IMR-90 (cell line): ENCODE data around the gene MLST8. TPM values are rescaled to one million over a fixed set of nuclear protein-coding genes. Genes with fewer than 3 reads are reported as not detected.

Source experiments
- ATAC-seq: fragments of 200-7000 bp; cut with Tn5 transposase; 2 replicates; pipeline ENCODE4 v1.9.1; 2020; ENCODE audit warnings: low read depth, mild to moderate bottlenecking, moderate library complexity
- BruUV-seq: library from RNA; stranded (reverse); fragments of 400-500 nt; replicated peaks from 2 replicates; lab custom pipeline; 2021; lab: Mats Ljungman, UMichigan
- CTCF ChIA-PET: fragments of 300-600 bp; formaldehyde crosslinking; extraction: SDS; loops from one replicate; lab custom pipeline; 2021; ENCODE audit warnings: antibody characterized with exemption; lab: Yijun Ruan, JAX
- POLR2A ChIA-PET: fragments of 300-600 bp; sonication (Branson Sonifier 250); formaldehyde crosslinking; loops from one replicate; lab custom pipeline; 2022; ENCODE audit warnings: antibody characterized with exemption; ENCODE audit not compliant: unreplicated experiment; lab: Charles Lee
- DNase-seq: peaks from one replicate; pipeline ENCODE4 v3.0.0; 2013
- H2AFZ ChIP-seq: replicated peaks from 2 replicates; pipeline ENCODE3; 2013; ENCODE audit warnings: low read length, mild to moderate bottlenecking; ENCODE audit not compliant: poor library complexity
- H2AK5ac ChIP-seq: 2 replicates; pipeline ENCODE4 v1.6.1; 2013; ENCODE audit warnings: low read depth, low read length, inconsistent platforms
- H2AK9ac ChIP-seq: replicated peaks from 2 replicates; pipeline ENCODE3; 2013; ENCODE audit warnings: mild to moderate bottlenecking, low read depth, low read length, moderate library complexity; ENCODE audit not compliant: poor library complexity
- H2BK120ac ChIP-seq: 2 replicates; pipeline ENCODE4 v1.6.1; 2013; ENCODE audit warnings: low read depth, low read length, inconsistent platforms
- H2BK15ac ChIP-seq: 3 replicates; pipeline ENCODE4 v1.6.1; 2013; ENCODE audit warnings: low read depth, low read length, inconsistent platforms
- H2BK20ac ChIP-seq: 2 replicates; pipeline ENCODE4 v1.6.1; 2013; ENCODE audit warnings: low read depth, mild to moderate bottlenecking, inconsistent platforms, low read length, moderate library complexity
- H2BK5ac ChIP-seq: 2 replicates; pipeline ENCODE4 v1.6.1; 2013; ENCODE audit warnings: mild to moderate bottlenecking, low read depth, low read length, inconsistent platforms; ENCODE audit not compliant: poor library complexity, severe bottlenecking
- H3K14ac ChIP-seq: replicated peaks from 2 replicates; pipeline ENCODE4 v1.6.1; 2013; ENCODE audit warnings: low read depth, low read length, inconsistent platforms
- H3K18ac ChIP-seq: 2 replicates; pipeline ENCODE4 v1.6.1; 2013; ENCODE audit warnings: low read depth, low read length, control low read depth
- H3K23ac ChIP-seq: 2 replicates; pipeline ENCODE4 v1.6.1; 2013; ENCODE audit warnings: low read depth, low read length, inconsistent platforms
- H3K27ac ChIP-seq: 2 replicates; pipeline ENCODE4 v1.5.1; 2013; ENCODE audit warnings: mild to moderate bottlenecking, control low read depth, low read length; ENCODE audit not compliant: insufficient read depth
- H3K27me3 ChIP-seq: 2 replicates; pipeline ENCODE4 v1.6.1; 2013; ENCODE audit warnings: low read length; ENCODE audit not compliant: control insufficient read depth, insufficient read depth
- H3K36me3 ChIP-seq: 2 replicates; pipeline ENCODE4 v1.6.1; 2013; ENCODE audit warnings: low read length, mixed read lengths; ENCODE audit not compliant: control insufficient read depth, insufficient read depth
- H3K4ac ChIP-seq: 2 replicates; pipeline ENCODE4 v1.6.1; 2013; ENCODE audit warnings: low read depth, low read length, inconsistent platforms
- H3K4me1 ChIP-seq: 2 replicates; pipeline ENCODE4 v1.6.1; 2013; ENCODE audit warnings: low read length, mixed read lengths; ENCODE audit not compliant: control insufficient read depth, insufficient read depth
- H3K4me2 ChIP-seq: 2 replicates; pipeline ENCODE4 v1.6.1; 2013; ENCODE audit warnings: low read depth, mild to moderate bottlenecking, control low read depth, low read length, moderate library complexity
- H3K4me3 ChIP-seq: 2 replicates; pipeline ENCODE4 v1.5.1; 2013; ENCODE audit warnings: low read depth, mild to moderate bottlenecking, control low read depth, low read length, moderate library complexity; ENCODE audit not compliant: insufficient read depth
- H3K56ac ChIP-seq: 2 replicates; pipeline ENCODE4 v1.6.1; 2013; ENCODE audit warnings: low read length, inconsistent platforms; ENCODE audit not compliant: insufficient read depth; ENCODE audit errors: extremely low read depth
- H3K79me1 ChIP-seq, 2 experiments: 2 replicates each; pipeline ENCODE4 v1.6.1; 2013; ENCODE audit warnings: low read length in 2 of 2, inconsistent platforms in 1 of 2, low read depth in 1 of 2
- H3K9ac ChIP-seq: 2 replicates; pipeline ENCODE4 v1.6.1; 2013; ENCODE audit warnings: low read depth, low read length, control low read depth
- H3K9me1 ChIP-seq: 2 replicates; pipeline ENCODE4 v1.6.1; 2013; ENCODE audit warnings: low read length, inconsistent platforms; ENCODE audit not compliant: insufficient read depth
- H3K9me3 ChIP-seq: 2 replicates; pipeline ENCODE4 v1.6.1; 2013; ENCODE audit warnings: low read length; ENCODE audit not compliant: control insufficient read depth, insufficient read depth
- H4K20me1 ChIP-seq: 2 replicates; pipeline ENCODE4 v1.6.1; 2013; ENCODE audit warnings: low read length, inconsistent platforms; ENCODE audit not compliant: insufficient read depth
- H4K5ac ChIP-seq: 2 replicates; pipeline ENCODE4 v1.6.1; 2013; ENCODE audit warnings: mild to moderate bottlenecking, low read depth, low read length, control low read depth
- H4K8ac ChIP-seq, 2 experiments: 2 replicates each; pipeline ENCODE4 v1.6.1; 2013; ENCODE audit warnings: low read depth in 2 of 2, low read length in 2 of 2, control low read depth in 1 of 2, inconsistent platforms in 1 of 2
- H4K91ac ChIP-seq: 2 replicates; pipeline ENCODE4 v1.6.1; 2013; ENCODE audit warnings: low read depth, low read length, inconsistent platforms; ENCODE audit not compliant: insufficient read depth
- BHLHE40 ChIP-seq: fragments of 150-350 bp; IDR thresholded peaks from 2 replicates; pipeline ENCODE4 v1.6.1; 2016; ENCODE audit warnings: mild to moderate bottlenecking, low read depth, low read length
- CEBPB ChIP-seq: IDR thresholded peaks from 2 replicates; pipeline ENCODE4 v1.6.1; 2012; ENCODE audit warnings: low read depth, low read length, improper control_type of control experiment
- CHD1 ChIP-seq: IDR thresholded peaks from 2 replicates; pipeline ENCODE4 v1.6.1; 2012; ENCODE audit warnings: low read depth, low read length, improper control_type of control experiment
- FOS ChIP-seq: fragments of 150-350 bp; IDR thresholded peaks from 2 replicates; pipeline ENCODE4 v1.6.1; 2016; ENCODE audit warnings: low read depth, low read length
- MAFK ChIP-seq: IDR thresholded peaks from 2 replicates; pipeline ENCODE4 v1.6.1; 2012; ENCODE audit warnings: low read depth, low read length, improper control_type of control experiment
- MAZ ChIP-seq: IDR thresholded peaks from 2 replicates; pipeline ENCODE4 v1.6.1; 2012; ENCODE audit warnings: low read depth, mild to moderate bottlenecking, low read length, improper control_type of control experiment, moderate library complexity, borderline replicate concordance
- MXI1 ChIP-seq: IDR thresholded peaks from 2 replicates; pipeline ENCODE4 v1.6.1; 2012; ENCODE audit warnings: low read depth, mild to moderate bottlenecking, low read length, moderate library complexity, borderline replicate concordance
- NFE2L2 ChIP-seq: fragments of 150-350 bp; IDR thresholded peaks from 2 replicates; pipeline ENCODE4 v1.6.1; 2016; ENCODE audit warnings: low read depth, mild to moderate bottlenecking, low read length
- POLR2A ChIP-seq: IDR thresholded peaks from 2 replicates; pipeline ENCODE4 v1.6.1; 2012; ENCODE audit warnings: mild to moderate bottlenecking, low read depth, low read length
- RAD21 ChIP-seq: IDR thresholded peaks from 2 replicates; pipeline ENCODE4 v1.6.1; 2012; ENCODE audit warnings: low read length, improper control_type of control experiment
- RCOR1 ChIP-seq: IDR thresholded peaks from 2 replicates; pipeline ENCODE4 v1.6.1; 2012; ENCODE audit warnings: mild to moderate bottlenecking, low read length, improper control_type of control experiment; ENCODE audit not compliant: insufficient replicate concordance
- RFX5 ChIP-seq: IDR thresholded peaks from 2 replicates; pipeline ENCODE4 v1.8.0; 2012; ENCODE audit warnings: low read depth, mild to moderate bottlenecking, low read length, moderate library complexity
- SMC3 ChIP-seq: fragments of 150-350 bp; IDR thresholded peaks from 2 replicates; pipeline ENCODE4 v1.6.1; 2016; ENCODE audit warnings: low read depth, mild to moderate bottlenecking, antibody characterized with exemption, low read length, moderate library complexity
- WGBS, 2 experiments: methylation state at CpG; one replicate each; pipeline versions ENCODE4 v1.1.5 to v1.1.7; 2013; ENCODE audit warnings: missing lambda C conversion rate in 2 of 2; ENCODE audit not compliant: insufficient read length in 1 of 2; ENCODE audit errors: extremely low coverage in 2 of 2; 5-methylcytosine and 5-hydroxymethylcytosine counted together
- dilution Hi-C: fragments of 300-500 bp; cut with HindIII; formaldehyde crosslinking; loops from one replicate; pipeline ENCODE4 v1.14.3; 2018; ENCODE audit warnings: low sequenced_read_pairs; ENCODE audit not compliant: unreplicated experiment
- in situ Hi-C: fragments of 300-500 bp; cut with MboI; formaldehyde crosslinking; loops from 3 replicates; pipeline ENCODE4 v1.14.3; 2019; ENCODE audit warnings: low sequenced_read_pairs, inconsistent platforms, mixed read lengths
- intact Hi-C: fragments of 100-400 bp; cut with micrococcal nuclease; formaldehyde crosslinking; loops from 2 replicates; pipeline ENCODE4 v1.10.0; 2022
- polyA plus RNA-seq, 3 experiments: library from polyadenylated mRNA; depleted of rRNA; stranded (reverse); fragments of >200 nt; gene quantifications; 2 replicates each; pipeline ENCODE4 v1.2.3, GENCODE V29; 2012; ENCODE audit warnings: low replicate concordance in 1 of 3
- total RNA-seq: library from RNA; depleted of rRNA; stranded (reverse); fragments of >200 nt; gene quantifications from 2 replicates; pipeline ENCODE4 v1.2.3, GENCODE V29; 2012
- TF ChIP-seq, protein P1 (sequence below): fragments of 150-350 bp; IDR thresholded peaks from 2 replicates; pipeline ENCODE4 v1.6.1; 2016; ENCODE audit warnings: low read depth, mild to moderate bottlenecking, low read length, moderate library complexity, borderline replicate concordance
- TF ChIP-seq, protein P2 (sequence below): fragments of 150-350 bp; IDR thresholded peaks from 2 replicates; pipeline ENCODE4 v1.6.1; 2017; ENCODE audit warnings: mild to moderate bottlenecking, antibody characterized with exemption, low read length, low read depth
- TF ChIP-seq, protein P3 (sequence below): conservative IDR thresholded peaks from 2 replicates; pipeline ENCODE4 v1.5.1; 2012; ENCODE audit warnings: mild to moderate bottlenecking, low read depth, low read length, improper control_type of control experiment

The MLST8 gene
- total and polyA plus RNA-seq, 2 of the 4 experiments (the other 2 are of a cell fraction): 34.4 to 93.7 TPM

DNA sequence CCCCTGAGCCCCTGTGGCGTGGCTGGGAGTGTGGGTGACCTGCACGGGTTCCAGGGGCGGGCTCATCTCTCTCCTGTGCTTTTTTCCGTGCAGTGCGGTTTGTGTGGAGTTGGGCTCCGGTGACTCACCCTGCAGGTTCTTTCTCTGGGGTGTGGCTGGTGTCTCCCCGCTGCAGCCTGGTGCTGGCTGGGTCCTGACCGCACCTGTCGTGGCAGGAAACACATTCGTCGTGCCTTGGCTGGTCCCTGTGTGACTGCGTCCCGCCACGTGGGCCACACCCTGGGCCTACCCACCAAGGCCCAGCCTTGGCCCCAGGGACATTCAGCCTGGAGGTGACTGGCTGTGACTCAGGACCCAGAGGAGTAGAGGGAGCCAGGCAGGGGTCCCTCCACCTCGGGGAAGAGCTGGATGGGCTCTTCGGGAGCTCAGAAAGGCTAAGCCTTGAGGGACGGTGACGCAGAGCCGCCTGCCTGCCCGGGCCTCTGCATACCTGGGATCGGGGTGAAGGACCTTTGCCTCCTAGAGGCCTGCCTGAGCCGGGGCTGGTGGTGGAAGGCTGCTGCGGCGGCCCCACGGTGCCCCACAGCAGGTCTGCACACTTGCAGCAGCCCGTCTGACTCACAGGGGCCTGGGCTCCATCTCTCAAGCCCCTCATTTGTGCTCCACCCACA is 41.9 kb upstream of the MLST8 start:
- Histone ChIP-seq H2BK5ac (no peak overlapping the region), H3K4me3 (no peak overlapping the region), H3K36me3 (peaks cover 29% of the 10 kb centered on the region), H3K9me3 (no peaks in the 10 kb centered on the region), H3K56ac (no peak overlapping the region), H4K91ac (no peak overlapping the region), H3K4me1 (peaks cover 24% of the 10 kb centered on the region), H4K20me1 (peaks cover 71% of the 10 kb centered on the region), H3K14ac (no peak overlapping the region), H2BK15ac (no peak overlapping the region), H3K27ac (no peak overlapping the region), H2AFZ (no peak overlapping the region), H3K23ac (no peak overlapping the region), H2AK9ac (no peak overlapping the region), H4K8ac (no peak overlapping the region), H2BK120ac (no peak overlapping the region), H3K9ac (no peak overlapping the region), H4K5ac (no peak overlapping the region), H2AK5ac (no peak overlapping the region), H3K27me3 (no peaks in the 10 kb centered on the region), H2BK20ac (no peak overlapping the region), H3K4ac (no peak overlapping the region), H3K9me1 (0 out of 2 replicates have a peak, but pooled peaks cover 2% of the 10 kb centered on the region), H3K4me2 (no peak overlapping the region), H3K18ac (no peak overlapping the region), H3K79me1 (peaks cover 0 to 57% of the 10 kb centered on the region in 2 experiments)
- TF ChIP-seq NFE2L2 (no peak), SMC3 (no peak), FOS (no peak), MXI1 (no peak), MAZ (no peak), MAFK (no peak), RFX5 (no peak), RAD21 (no peak), BHLHE40 (no peak), CEBPB (no peak), POLR2A (no peak), CHD1 (no peak), RCOR1 (no peak)
- TF ChIP-seq, protein P1, sequence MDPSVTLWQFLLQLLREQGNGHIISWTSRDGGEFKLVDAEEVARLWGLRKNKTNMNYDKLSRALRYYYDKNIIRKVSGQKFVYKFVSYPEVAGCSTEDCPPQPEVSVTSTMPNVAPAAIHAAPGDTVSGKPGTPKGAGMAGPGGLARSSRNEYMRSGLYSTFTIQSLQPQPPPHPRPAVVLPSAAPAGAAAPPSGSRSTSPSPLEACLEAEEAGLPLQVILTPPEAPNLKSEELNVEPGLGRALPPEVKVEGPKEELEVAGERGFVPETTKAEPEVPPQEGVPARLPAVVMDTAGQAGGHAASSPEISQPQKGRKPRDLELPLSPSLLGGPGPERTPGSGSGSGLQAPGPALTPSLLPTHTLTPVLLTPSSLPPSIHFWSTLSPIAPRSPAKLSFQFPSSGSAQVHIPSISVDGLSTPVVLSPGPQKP: no peak
- TF ChIP-seq, protein P2, sequence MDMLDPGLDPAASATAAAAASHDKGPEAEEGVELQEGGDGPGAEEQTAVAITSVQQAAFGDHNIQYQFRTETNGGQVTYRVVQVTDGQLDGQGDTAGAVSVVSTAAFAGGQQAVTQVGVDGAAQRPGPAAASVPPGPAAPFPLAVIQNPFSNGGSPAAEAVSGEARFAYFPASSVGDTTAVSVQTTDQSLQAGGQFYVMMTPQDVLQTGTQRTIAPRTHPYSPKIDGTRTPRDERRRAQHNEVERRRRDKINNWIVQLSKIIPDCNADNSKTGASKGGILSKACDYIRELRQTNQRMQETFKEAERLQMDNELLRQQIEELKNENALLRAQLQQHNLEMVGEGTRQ: no peak
- TF ChIP-seq, protein P3, sequence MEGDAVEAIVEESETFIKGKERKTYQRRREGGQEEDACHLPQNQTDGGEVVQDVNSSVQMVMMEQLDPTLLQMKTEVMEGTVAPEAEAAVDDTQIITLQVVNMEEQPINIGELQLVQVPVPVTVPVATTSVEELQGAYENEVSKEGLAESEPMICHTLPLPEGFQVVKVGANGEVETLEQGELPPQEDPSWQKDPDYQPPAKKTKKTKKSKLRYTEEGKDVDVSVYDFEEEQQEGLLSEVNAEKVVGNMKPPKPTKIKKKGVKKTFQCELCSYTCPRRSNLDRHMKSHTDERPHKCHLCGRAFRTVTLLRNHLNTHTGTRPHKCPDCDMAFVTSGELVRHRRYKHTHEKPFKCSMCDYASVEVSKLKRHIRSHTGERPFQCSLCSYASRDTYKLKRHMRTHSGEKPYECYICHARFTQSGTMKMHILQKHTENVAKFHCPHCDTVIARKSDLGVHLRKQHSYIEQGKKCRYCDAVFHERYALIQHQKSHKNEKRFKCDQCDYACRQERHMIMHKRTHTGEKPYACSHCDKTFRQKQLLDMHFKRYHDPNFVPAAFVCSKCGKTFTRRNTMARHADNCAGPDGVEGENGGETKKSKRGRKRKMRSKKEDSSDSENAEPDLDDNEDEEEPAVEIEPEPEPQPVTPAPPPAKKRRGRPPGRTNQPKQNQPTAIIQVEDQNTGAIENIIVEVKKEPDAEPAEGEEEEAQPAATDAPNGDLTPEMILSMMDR: no peak
- POLR2A ChIA-PET: no interaction called here
- intact Hi-C loops (no loop called here), dilution Hi-C loops (no loop called here), in situ Hi-C loops (no loop called here)
- ATAC-seq (no peak), DNase-seq (no peak)
- CTCF ChIA-PET: no interaction called here
- BruUV-seq: no TSS peak
- 98% methylated on average over 13 of the region's 26 CpGs; no CpG with 5 or more reads in 1 of the 2 experiments for WGBS, 2 experiments
